H1 (cell line): ENCODE results near the gene ADAM19. TPM values are rescaled to one million over a fixed set of nuclear protein-coding genes. Genes with fewer than 3 reads are reported as not detected.
A peak's percentile ranks its signal among the peaks of the same experiment; 100 is the strongest.

ENCODE experiments used
- CTCF ChIA-PET: fragments of 300-600 bp; sonication (Branson Sonifier 250); formaldehyde crosslinking; loops from one replicate; lab custom pipeline; 2021; ENCODE audit not compliant: partially characterized antibody; lab: Charles Lee
- POLR2A ChIA-PET: fragments of 300-600 bp; sonication (Branson Sonifier 250); formaldehyde crosslinking; loops from one replicate; lab custom pipeline; 2021; ENCODE audit warnings: inconsistent platforms; ENCODE audit not compliant: partially characterized antibody; lab: Charles Lee
- DNase-seq, 2 experiments: peaks; one replicate each; pipeline versions ENCODE4 v3.0.0 to v3.0.0-alpha.2; 2010 to 2022; ENCODE audit warnings: low spot score in 2 of 2, low read depth in 1 of 2, mixed read lengths in 1 of 2
- FAIRE-seq: peaks from 2 replicates; lab custom pipeline; 2011; peaks lifted over from hg19 to GRCh38; lab: Jason Lieb, UNC
- H2AFZ ChIP-seq: 2 replicates; pipeline ENCODE4 v1.8.1; 2012; ENCODE audit warnings: low read length, inconsistent platforms
- H2AK5ac ChIP-seq: 2 replicates; pipeline ENCODE4 v1.6.1; 2013; ENCODE audit warnings: low read depth, low read length
- H2BK120ac ChIP-seq: replicated peaks from 2 replicates; pipeline ENCODE3; 2013; ENCODE audit warnings: low read depth, low read length, inconsistent platforms
- H2BK12ac ChIP-seq: 2 replicates; pipeline ENCODE4 v1.6.1; 2013; ENCODE audit warnings: low read depth, low read length
- H2BK15ac ChIP-seq: 2 replicates; pipeline ENCODE4 v1.6.1; 2013; ENCODE audit warnings: low read length
- H2BK20ac ChIP-seq: 2 replicates; pipeline ENCODE4 v1.6.1; 2013; ENCODE audit warnings: low read length
- H2BK5ac ChIP-seq: 2 replicates; pipeline ENCODE4 v1.6.1; 2013; ENCODE audit warnings: low read depth, low read length
- H3K14ac ChIP-seq: 2 replicates; pipeline ENCODE4 v1.6.1; 2013; ENCODE audit warnings: inconsistent platforms; ENCODE audit not compliant: insufficient read length
- H3K18ac ChIP-seq: 2 replicates; pipeline ENCODE4 v1.6.1; 2013; ENCODE audit warnings: low read length; ENCODE audit errors: extremely low read depth
- H3K23ac ChIP-seq: 2 replicates; pipeline ENCODE4 v1.6.1; 2013; ENCODE audit warnings: inconsistent platforms; ENCODE audit not compliant: insufficient read length
- H3K23me2 ChIP-seq: 2 replicates; pipeline ENCODE4 v1.6.1; 2013; ENCODE audit warnings: low read depth, low read length
- H3K27ac ChIP-seq: 2 replicates; pipeline ENCODE4 v1.6.1; 2011; ENCODE audit warnings: low read depth, low read length, inconsistent platforms
- H3K27me3 ChIP-seq, 4 experiments: replicated peaks in 1 of 4; 1 replicate in 1 of 4; 2 replicates in 3 of 4; pipeline versions ENCODE4 v1.6.1 to v1.8.1; 2011 to 2013; ENCODE audit warnings: low read length in 3 of 4, mild to moderate bottlenecking in 3 of 4, inconsistent platforms in 2 of 4, mixed read lengths in 2 of 4, moderate library complexity in 1 of 4; ENCODE audit not compliant: control insufficient read depth in 3 of 4, insufficient read depth in 3 of 4; ENCODE audit errors: extremely low read depth in 1 of 4
- H3K36me3 ChIP-seq, 4 experiments: 2 replicates each; pipeline versions ENCODE4 v1.6.1 to v1.8.1; 2011 to 2013; ENCODE audit warnings: mild to moderate bottlenecking in 4 of 4, low read length in 3 of 4, moderate library complexity in 2 of 4, control low read depth in 1 of 4, inconsistent platforms in 1 of 4; ENCODE audit not compliant: insufficient read depth in 4 of 4, control insufficient read depth in 2 of 4
- H3K4ac ChIP-seq: replicated peaks from 2 replicates; pipeline ENCODE3; 2013; ENCODE audit warnings: low read length, low read depth, mixed read lengths, inconsistent platforms; ENCODE audit not compliant: insufficient read length
- H3K4me1 ChIP-seq, 4 experiments: replicated peaks in 1 of 4; 1 replicate in 1 of 4; 2 replicates in 3 of 4; pipeline versions ENCODE4 v1.6.1 to v1.8.1; 2011 to 2013; ENCODE audit warnings: low read length in 3 of 4, inconsistent platforms in 2 of 4, mixed read lengths in 1 of 4; ENCODE audit not compliant: insufficient read depth in 4 of 4, control insufficient read depth in 3 of 4
- H3K4me2 ChIP-seq, 2 experiments: 2 replicates each; pipeline versions ENCODE4 v1.6.1 to v1.8.1; 2011 to 2013; ENCODE audit warnings: low read depth in 2 of 2, low read length in 2 of 2, control low read depth in 1 of 2, inconsistent platforms in 1 of 2, mild to moderate bottlenecking in 1 of 2; ENCODE audit not compliant: insufficient read depth in 1 of 2
- H3K4me3 ChIP-seq, 4 experiments: fragments of 200-600, 300-600 bp in 1 of 4; sonication (generic), shearing (Covaris generic), sonication (Bioruptor Twin) in 1 of 4; 2 replicates each; pipeline versions ENCODE4 v1.5.1 to v1.8.1; 2011 to 2016; ENCODE audit warnings: low read length in 4 of 4, low read depth in 3 of 4, control low read depth in 2 of 4, inconsistent platforms in 2 of 4, mild to moderate bottlenecking in 2 of 4, mixed read lengths in 1 of 4, moderate library complexity in 1 of 4; ENCODE audit not compliant: insufficient read depth in 2 of 4; ENCODE audit errors: extremely low read depth in 1 of 4
- H3K56ac ChIP-seq: replicated peaks from 2 replicates; pipeline ENCODE3; 2013; ENCODE audit warnings: low read depth, mild to moderate bottlenecking, mixed read lengths, low read length, inconsistent platforms; ENCODE audit not compliant: insufficient read length
- H3K79me1 ChIP-seq: 2 replicates; pipeline ENCODE4 v1.6.1; 2013; ENCODE audit warnings: low read depth, low read length, control low read depth
- H3K79me2 ChIP-seq, 2 experiments: 2 replicates each; pipeline versions ENCODE4 v1.6.1 to v1.8.1; 2012 to 2013; ENCODE audit warnings: low read length in 2 of 2, mild to moderate bottlenecking in 2 of 2, inconsistent platforms in 1 of 2; ENCODE audit not compliant: insufficient read depth in 2 of 2, control insufficient read depth in 1 of 2
- H3K9ac ChIP-seq, 4 experiments: replicated peaks in 1 of 4; 1 replicate in 1 of 4; 2 replicates in 3 of 4; pipeline versions ENCODE4 v1.6.1 to v1.8.1; 2011 to 2013; ENCODE audit warnings: low read depth in 3 of 4, low read length in 3 of 4, control low read depth in 2 of 4, mild to moderate bottlenecking in 2 of 4, moderate library complexity in 2 of 4, inconsistent platforms in 1 of 4; ENCODE audit errors: extremely low read depth in 1 of 4
- H3K9me3 ChIP-seq, 2 experiments: 2 replicates each; pipeline versions ENCODE4 v1.6.1 to v1.8.1; 2012 to 2013; ENCODE audit warnings: mild to moderate bottlenecking in 2 of 2, moderate library complexity in 2 of 2, control low read depth in 1 of 2, inconsistent platforms in 1 of 2, low read depth in 1 of 2, low read length in 1 of 2, mixed read lengths in 1 of 2; ENCODE audit not compliant: insufficient read depth in 2 of 2
- H4K20me1 ChIP-seq, 2 experiments: replicated peaks in 1 of 2; 2 replicates each; pipeline versions ENCODE3 to v1.8.1; 2011 to 2013; ENCODE audit warnings: inconsistent platforms in 2 of 2, low read length in 2 of 2, mild to moderate bottlenecking in 1 of 2; ENCODE audit not compliant: insufficient read depth in 2 of 2, control insufficient read depth in 1 of 2
- H4K5ac ChIP-seq: 2 replicates; pipeline ENCODE4 v1.6.1; 2013; ENCODE audit warnings: low read length, low read depth, mixed read lengths, inconsistent platforms; ENCODE audit not compliant: insufficient read length
- H4K8ac ChIP-seq: 2 replicates; pipeline ENCODE4 v1.8.0; 2013; ENCODE audit warnings: mild to moderate bottlenecking, moderate library complexity, low read length, inconsistent platforms; ENCODE audit not compliant: insufficient read depth; ENCODE audit errors: extremely low read depth
- H4K91ac ChIP-seq: replicated peaks from 2 replicates; pipeline ENCODE3; 2013; ENCODE audit warnings: low read length, mixed read lengths, inconsistent platforms; ENCODE audit not compliant: insufficient read length
- WGBS, 2 experiments: shearing (Covaris generic) in 1 of 2; methylation state at CpG; one replicate each; pipeline versions ENCODE4 v1.1.6 to v1.1.7; 2013 to 2015; ENCODE audit warnings: low lambda C conversion rate in 2 of 2, mixed read lengths in 2 of 2, inconsistent platforms in 1 of 2, low coverage in 1 of 2, missing lambda C conversion rate in 1 of 2; ENCODE audit not compliant: insufficient replicate concordance in 2 of 2, insufficient coverage in 1 of 2, insufficient read length in 1 of 2; ENCODE audit errors: extremely low coverage in 1 of 2, missing lambda C conversion rate in 1 of 2; 5-methylcytosine and 5-hydroxymethylcytosine counted together
- polyA plus RNA-seq, 7 experiments: library from polyadenylated mRNA; depleted of rRNA in 3 of 7; stranded (reverse) in 5 of 7; unstranded in 2 of 7; fragments of >200 nt in 5 of 7; fragments of 200-250 nt in 2 of 7; gene quantifications; 1 replicate in 5 of 7; 2 replicates in 1 of 7; 4 replicates in 1 of 7; pipeline versions ENCODE4 v1.2.1 to v1.2.3, GENCODE V29; 2011 to 2013; ENCODE audit warnings: missing spikeins in 2 of 7, mixed read lengths in 2 of 7
- total RNA-seq: library from RNA; stranded (reverse); fragmentation: NEBNext Ultra II Directional; extraction: Animal tissue kit (Norgen Biotek cat#: 25700); gene quantifications from 2 replicates; pipeline ENCODE4 v1.2.1, GENCODE V29; 2021

Gene ADAM19
- total and polyA plus RNA-seq, 2 of the 8 experiments (the other 6 are each of a cell fraction or from before 2014, with no cell fraction given): 6.5 to 22.7 TPM

GRCh38 chr5:157487358-157487757 lies 88.2 kb downstream of the ADAM19 start:
- H4K20me1 ChIP-seq: no peaks in the 10 kb centered on the region

More at GRCh38 chr5:157487358-157487757, 88.2 kb downstream of the ADAM19 start:
- Histone ChIP-seq H4K5ac (no peak overlapping the region), H3K9ac (no peak overlapping the region), H2BK15ac (no peak overlapping the region), H2BK120ac (no peak overlapping the region), H3K36me3 (peaks cover 0 to 4% (median 0%) of the 10 kb centered on the region in 4 experiments; a peak in 2 of 8 replicates), H3K9me3 (no peaks in the 10 kb centered on the region), H3K14ac (no peak overlapping the region), H2BK20ac (no peak overlapping the region), H2BK5ac (no peak overlapping the region), H3K4me1 (no peaks in the 10 kb centered on the region), H3K23me2 (no peaks in the 10 kb centered on the region), H3K4me2 (no peak overlapping the region), H3K4ac (no peak overlapping the region), H3K56ac (no peak overlapping the region), H3K4me3 (no peak overlapping the region), H2BK12ac (no peak overlapping the region), H3K27me3 (no peaks in the 10 kb centered on the region), H2AK5ac (no peak overlapping the region), H3K79me2 (no peaks in the 10 kb centered on the region), H3K27ac (no peak overlapping the region), H4K8ac (peak overlapping the region; percentile 57; the same call in 1 of the 2 replicates), H2AFZ (no peak overlapping the region), H4K91ac (no peak overlapping the region), H3K79me1 (no peaks in the 10 kb centered on the region), H3K23ac (no peak overlapping the region), H3K18ac (no peak overlapping the region)
- ChIA-PET CTCF (interaction anchor here (2.4 kb wide), 1 partner anchor 11 kb away, joined by 10 read pairs; no protein-coding TSS in a partner anchor), POLR2A (no interaction called here)
- 86% methylated on average over 3 of the region's 3 CpGs; no CpG with 5 or more reads in 1 of the 2 experiments for WGBS, 2 experiments
- no peak for DNase-seq
- FAIRE-seq: no peak
